GM19023 (cell line): Measurements from ENCODE around the gene ZBTB7C.

Experiments
- ATAC-seq: cut with Tn5 transposase; IDR thresholded peaks from one replicate; pipeline ENCODE4 v1.9.1; 2021; ENCODE audit warnings: mild to moderate bottlenecking, moderate library complexity; ENCODE audit not compliant: unreplicated experiment

The ZBTB7C gene

GRCh38 chr18:48326901-48327675 lies 82.1 kb downstream of the ZBTB7C start:
- ATAC-seq = no peak

DNA sequence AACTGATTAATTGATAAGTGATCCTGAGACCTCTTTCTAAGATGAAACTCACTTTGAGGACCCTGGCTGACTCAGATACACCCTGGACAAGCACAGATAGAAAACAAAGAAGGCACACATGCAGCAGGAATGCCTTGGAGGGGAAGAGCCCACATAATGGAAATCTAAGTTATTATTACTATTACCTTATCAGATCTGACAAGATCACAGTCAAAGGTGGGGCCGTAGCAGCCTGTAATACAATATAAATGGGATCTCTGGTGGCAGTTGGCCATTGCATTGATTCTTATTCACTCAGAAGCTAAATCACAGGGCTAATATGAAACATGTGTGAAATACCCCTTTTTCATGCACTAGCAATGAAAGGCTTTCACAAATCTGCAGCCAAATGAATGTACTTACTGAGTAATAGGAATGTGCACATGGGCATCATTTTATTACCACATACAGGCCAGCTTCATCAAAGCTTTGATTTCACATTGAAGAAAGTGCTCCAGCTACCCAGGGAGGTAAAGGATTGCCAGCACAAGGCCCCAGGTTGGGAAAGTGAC lies 84.0 kb downstream of the ZBTB7C start:
- no peak for ATAC-seq

- ATAC-seq = no peak
Measured at GRCh38 chr18:48324651-48325050, 84.5 kb downstream of the ZBTB7C start.

GRCh38 chr18:48323151-48323550 lies 86.0 kb downstream of the ZBTB7C start:
- no peak for ATAC-seq

DNA sequence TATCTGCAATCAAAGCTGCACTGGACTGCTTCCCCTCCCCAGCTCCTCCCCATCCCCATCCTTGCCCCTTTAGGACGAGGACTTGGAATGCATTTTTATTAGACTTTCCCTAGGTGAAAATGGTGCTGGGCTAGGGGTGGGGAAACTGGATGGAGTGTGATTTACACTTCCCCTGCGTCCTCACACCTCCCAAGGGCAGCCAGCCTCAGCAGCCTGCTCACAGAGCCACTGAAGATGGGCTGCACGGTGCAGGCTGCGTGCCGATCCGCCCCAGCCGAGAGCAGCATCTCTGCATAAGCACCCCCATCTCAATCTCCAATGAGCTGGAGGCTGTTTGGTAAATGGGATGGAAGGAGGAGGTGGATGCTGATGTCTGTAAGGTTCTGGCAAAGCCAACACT lies 87.6 kb downstream of the ZBTB7C start:
- ATAC-seq = no peak

- ATAC-seq = no peak
Measured at GRCh38 chr18:48321121-48321520, 88.1 kb downstream of the ZBTB7C start.

DNA sequence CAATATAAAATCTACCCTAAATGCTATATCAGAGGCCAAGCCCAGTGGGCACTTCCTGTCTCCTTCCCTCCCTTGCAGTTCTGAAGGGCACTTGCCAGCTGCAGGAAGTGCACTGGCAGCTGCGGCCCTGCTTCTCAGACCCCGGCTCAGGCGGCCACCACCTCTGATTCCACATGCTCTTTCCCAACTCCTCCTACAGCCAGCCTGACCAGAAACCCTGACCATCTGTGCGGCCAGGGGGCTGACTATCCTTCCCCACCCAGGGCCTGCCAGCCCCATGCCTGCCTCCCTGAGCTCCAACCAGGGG lies 88.6 kb downstream of the ZBTB7C start:
- no peak for ATAC-seq

GRCh38 chr18:48319801-48320638 lies 89.2 kb downstream of the ZBTB7C start:
- ATAC-seq = no peak

GRCh38 chr18:48318436-48318835 lies 90.7 kb downstream of the ZBTB7C start:
- ATAC-seq = no peak

DNA sequence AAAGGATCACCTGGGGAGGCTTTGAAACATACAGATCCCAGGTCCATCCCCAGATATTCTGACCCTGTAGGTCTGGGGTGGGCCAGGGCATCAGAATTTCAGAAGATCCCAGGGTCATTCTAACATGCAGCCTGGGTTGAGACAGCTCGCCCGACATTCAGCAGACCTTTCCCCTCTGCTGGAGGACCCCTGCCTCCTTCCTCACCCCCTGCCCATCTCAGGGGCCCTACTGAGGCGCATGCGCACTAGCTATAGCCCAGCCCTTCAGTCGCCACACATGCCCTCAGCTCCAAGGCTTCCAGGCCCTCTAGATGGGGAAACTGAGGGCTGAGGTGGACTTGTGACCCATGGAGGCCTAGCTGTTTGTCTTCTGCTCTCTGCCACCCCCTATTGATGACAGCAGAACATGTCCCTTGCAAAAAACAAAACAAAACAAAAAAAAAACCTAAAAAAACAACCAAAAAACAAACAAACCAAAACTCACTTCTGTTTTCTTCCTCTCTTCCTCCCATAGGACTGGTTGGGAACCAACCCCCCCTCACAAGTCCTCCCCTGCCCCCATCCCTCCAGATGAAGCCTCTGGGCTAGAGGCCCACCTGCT lies 91.3 kb downstream of the ZBTB7C start:
- ATAC-seq = no peak

- no peak for ATAC-seq
Measured at GRCh38 chr18:48316177-48316576, 93.0 kb downstream of the ZBTB7C start.

DNA sequence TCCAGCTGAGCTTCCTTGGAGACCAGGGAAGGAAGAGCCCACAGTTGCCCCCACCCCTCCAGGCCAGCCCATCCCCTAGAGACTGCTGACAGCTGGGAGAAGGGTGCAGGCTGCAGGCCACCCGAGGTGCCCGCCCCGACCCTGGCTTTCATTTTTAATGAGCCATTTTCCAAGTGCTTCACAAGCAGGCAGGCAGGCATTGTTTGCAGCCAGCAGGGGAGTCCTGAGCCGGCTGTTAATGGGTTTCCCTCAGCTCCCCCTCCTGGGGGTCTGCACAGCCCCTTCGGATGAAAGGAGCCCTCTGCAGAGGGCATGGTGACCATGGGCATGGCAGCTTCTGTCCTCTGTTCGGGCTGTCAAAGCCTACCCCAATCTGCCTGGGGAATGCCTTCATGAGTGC lies 94.5 kb downstream of the ZBTB7C start:
- ATAC-seq = no peak

GRCh38 chr18:48313792-48314191 lies 95.4 kb downstream of the ZBTB7C start:
- ATAC-seq = no peak

DNA sequence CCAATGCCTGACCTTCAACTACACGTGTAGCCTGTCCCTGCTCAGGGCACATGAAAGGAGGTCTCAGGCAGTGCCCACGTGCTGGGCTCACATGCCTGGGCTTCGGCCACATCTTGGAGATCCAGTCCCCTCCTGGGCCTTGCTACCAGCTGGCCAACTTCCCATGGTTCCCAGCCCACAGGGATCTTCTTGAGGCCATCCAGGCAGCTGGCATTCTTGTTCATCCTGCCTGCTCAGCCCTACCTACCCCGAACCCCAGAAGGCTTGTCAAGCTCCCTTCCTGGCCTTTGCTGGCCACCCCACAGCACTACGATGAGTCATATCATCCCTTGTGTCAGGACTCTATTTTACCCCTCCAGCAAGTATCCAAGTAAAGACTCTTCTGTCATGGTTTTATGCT lies 97.1 kb downstream of the ZBTB7C start:
- ATAC-seq = no peak

GRCh38 chr18:48310999-48311398 lies 98.2 kb downstream of the ZBTB7C start:
- no peak for ATAC-seq

DNA sequence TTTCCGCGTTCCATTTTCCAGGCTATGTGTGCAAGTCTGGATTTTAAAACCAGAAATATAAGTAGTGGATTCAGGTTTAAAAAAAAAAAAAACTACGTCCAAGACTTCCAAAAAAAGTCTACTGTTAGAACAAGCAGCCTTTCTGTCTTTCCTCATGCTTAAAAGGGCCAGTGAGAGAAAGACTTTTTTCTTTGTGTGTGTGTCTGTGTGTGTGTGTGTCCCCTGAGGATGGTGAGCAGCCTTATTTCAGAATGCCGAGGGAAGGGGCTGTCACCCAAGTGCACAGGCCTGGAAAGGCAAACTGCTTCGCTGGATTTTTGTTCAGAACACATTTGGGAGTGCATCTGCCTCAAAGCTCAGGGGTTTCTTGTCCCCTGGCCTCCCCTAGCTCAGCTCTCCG lies 98.8 kb downstream of the ZBTB7C start:
- ATAC-seq = no peak

GRCh38 chr18:48308755-48309575 lies 100.2 kb downstream of the ZBTB7C start:
- no peak for ATAC-seq

DNA sequence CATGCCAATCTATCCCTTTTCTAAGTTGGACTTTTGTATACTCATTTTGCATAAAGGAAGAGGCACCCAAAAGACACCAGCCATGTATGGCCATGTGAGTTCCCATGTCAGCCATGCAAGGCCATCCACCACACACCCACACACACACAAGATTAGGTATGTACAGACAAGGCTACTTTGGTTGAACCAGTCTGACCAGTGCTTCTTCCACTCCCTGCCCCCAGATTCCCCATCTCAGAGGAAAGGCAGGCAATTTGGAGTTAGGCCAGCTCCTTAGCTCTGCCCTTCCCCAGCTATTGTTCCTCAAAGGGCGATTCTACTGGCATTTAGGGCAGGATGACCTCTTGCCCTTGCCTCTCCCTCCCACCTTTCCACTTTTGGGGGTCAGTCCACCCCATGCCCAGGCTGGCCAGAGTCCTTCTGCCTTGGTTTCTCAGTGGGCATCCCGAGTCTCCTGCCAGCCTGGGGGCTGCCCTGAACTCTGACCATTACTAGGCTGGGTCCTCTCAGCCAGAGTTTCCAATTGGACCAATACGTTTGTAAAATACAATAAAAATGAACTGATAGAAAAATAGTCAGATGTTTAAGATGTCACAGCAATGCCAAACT lies 101.1 kb downstream of the ZBTB7C start:
- ATAC-seq = no peak

DNA sequence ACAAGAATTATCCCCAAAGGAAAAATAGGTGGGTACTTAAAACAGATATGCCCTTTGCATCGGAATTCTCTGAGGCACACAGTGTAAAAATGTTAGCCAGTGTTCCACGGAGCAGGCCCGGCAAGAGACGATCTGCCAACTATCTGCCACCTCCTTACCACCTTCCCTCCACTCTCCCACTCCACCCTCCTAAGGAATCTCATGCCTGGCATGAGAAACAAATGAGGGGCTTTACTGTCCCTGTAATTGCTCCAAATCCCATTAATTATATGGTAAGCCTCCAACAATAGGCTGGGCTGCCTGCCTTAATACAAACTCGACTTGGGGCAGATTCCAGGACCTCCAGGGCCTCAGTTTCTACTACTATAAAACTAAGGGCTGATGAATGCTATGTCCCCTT lies 102.3 kb downstream of the ZBTB7C start:
- no peak for ATAC-seq

DNA sequence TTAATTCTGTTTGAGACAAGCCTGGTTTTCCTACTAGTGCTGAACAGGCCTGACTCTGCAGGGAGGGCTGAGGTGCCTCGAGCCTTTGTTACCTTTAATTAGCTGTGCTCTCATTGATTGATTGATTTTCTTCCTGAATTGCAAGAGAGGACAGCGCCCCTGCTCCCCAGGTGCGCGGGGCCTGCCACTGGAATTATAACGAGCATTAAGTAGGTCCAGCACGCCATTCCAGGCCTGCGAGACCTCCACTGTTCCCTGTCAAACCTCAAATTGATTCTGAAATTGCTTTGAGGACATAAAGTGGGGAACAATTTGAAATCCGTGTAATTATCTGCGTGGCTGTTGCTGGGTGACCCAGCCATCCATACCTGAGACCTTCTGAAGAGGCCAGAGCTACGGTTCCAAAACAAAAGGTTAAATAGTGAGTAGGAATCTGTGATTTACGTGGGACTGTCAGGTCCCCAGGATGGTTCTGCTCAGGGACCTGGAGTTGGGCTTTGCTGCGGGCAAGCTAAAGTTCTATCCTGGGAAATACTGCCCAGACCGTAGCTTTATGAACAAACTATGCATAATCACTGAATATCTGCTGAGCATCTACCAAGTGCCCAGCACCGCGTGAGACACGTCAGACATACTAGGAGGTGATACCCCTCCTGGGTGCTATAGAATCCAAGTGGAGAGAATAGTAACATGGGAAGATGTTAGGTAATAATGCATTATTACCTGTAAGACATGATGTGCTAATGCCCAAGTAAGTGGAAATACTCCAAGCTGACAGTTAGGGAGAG lies 104.1 kb downstream of the ZBTB7C start:
- no peak for ATAC-seq
